Gastrocnemius medialis (tissue), 4 donors: Measurements from ENCODE around the gene S100A14.

Source experiments
- POLR2A ChIP-seq, 2 donors: fragments of 450-650 bp; IDR thresholded peaks; one replicate each; pipeline ENCODE4 v1.6.1; 2017; ENCODE audit warnings: antibody characterized with exemption in 2 of 2, mild to moderate bottlenecking in 2 of 2, moderate library complexity in 2 of 2
- TF ChIP-seq, protein P1 (sequence below), 5 experiments: fragments of 450-650 bp in 3 of 5; fragments of 200-600 bp in 2 of 5; sonication (generic) in 2 of 5; IDR thresholded peaks in 4 of 5; conservative IDR thresholded peaks in 1 of 5; 1 replicate in 4 of 5; 2 replicates in 1 of 5; pipeline ENCODE4 v1.5.1; 2016 to 2019; ENCODE audit warnings: antibody characterized with exemption in 5 of 5, mild to moderate bottlenecking in 3 of 5, moderate library complexity in 3 of 5

- TF ChIP-seq, protein P1, sequence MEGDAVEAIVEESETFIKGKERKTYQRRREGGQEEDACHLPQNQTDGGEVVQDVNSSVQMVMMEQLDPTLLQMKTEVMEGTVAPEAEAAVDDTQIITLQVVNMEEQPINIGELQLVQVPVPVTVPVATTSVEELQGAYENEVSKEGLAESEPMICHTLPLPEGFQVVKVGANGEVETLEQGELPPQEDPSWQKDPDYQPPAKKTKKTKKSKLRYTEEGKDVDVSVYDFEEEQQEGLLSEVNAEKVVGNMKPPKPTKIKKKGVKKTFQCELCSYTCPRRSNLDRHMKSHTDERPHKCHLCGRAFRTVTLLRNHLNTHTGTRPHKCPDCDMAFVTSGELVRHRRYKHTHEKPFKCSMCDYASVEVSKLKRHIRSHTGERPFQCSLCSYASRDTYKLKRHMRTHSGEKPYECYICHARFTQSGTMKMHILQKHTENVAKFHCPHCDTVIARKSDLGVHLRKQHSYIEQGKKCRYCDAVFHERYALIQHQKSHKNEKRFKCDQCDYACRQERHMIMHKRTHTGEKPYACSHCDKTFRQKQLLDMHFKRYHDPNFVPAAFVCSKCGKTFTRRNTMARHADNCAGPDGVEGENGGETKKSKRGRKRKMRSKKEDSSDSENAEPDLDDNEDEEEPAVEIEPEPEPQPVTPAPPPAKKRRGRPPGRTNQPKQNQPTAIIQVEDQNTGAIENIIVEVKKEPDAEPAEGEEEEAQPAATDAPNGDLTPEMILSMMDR (IDR thresholded peaks at IDR 0.05 in 4 of 5, conservative IDR thresholded peaks at IDR 0.05 in 1 of 5) = no peak
- no peak for TF ChIP-seq POLR2A (IDR thresholded peaks at IDR 0.05)
Measured at GRCh38 chr1:153586347-153586746, 29.8 kb downstream of the S100A14 start.
